GM21423 (cell line): ENCODE measurements around the gene NDST4.
A peak's percentile ranks its signal among the peaks of the same experiment; 100 is the strongest.

ENCODE experiments used
- ATAC-seq: cut with Tn5 transposase; IDR thresholded peaks from one replicate; pipeline ENCODE4 v1.9.1; 2021; ENCODE audit warnings: mild to moderate bottlenecking, moderate library complexity; ENCODE audit not compliant: unreplicated experiment

NDST4 gene

DNA sequence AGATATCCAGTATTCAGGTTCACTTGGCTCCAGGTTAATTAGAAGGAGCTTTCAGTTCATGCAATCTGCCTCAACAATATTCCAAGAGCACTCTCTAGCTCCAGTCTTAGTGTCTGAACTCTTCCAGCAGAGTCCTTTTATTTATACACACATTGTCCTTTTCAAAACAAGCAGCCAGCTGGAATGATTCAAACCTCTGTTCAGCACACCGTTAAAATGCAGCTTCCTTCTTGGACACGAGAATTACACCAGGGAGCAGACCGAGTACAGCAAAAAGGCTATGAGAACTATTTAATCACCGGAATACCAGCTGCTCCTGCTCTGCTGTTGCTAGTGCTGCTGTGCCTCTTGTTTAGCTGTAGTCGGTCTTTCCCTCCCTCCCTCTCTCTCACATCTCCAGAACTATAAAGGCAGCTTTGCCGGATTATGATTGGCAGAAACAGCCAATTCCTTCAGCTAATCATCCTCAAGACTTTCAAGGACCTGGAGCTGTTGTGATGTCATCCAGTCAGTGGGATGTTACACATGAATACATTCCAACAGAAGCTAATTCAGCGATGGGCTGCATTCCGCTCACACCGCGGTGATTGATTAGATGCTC lies at the start of gene NDST4:
Gene NDST4, minus strand, starts transcription at position 115 of the 601 bp plus-strand sequence. CDS start 36,584 bp downstream, outside the sequence.
- no peak for ATAC-seq

DNA sequence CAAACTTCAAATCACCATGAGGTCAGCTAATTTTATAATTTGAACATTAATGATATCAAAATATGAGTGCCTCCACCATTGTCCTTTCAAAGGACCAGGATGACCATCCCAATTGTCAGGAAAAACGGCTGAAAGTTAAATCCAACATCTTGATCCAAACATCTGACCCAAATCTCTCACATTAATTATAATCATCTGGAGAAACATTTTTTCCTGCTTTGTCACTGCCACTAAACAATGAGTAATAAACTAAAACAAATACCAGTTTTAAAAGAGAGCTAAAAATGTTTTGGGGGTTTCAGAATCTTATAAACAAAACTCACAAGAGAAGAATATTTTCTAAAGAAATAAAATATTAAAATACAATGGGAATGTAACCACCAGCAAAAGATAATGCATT lies 45.7 kb upstream of the NDST4 start:
- ATAC-seq = no peak

DNA sequence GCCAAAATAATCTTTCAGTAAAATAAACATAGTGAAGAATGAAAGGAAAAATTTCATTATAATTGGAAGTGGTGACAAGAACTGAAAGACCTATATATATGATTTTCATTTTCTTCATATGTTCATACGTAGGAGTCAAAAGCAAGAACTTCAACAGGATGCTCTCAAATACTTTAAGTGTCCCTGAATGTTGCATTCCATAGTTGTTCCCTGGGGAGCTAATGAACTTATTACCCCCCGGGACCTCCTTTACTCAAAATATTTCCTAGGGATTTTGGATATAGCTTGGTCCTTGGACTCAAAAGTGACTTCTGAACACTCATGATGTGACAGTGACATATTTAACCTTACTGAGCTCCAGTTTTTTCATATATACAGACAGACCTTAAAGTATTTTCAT lies 44.9 kb upstream of the NDST4 start:
- no peak for ATAC-seq

DNA sequence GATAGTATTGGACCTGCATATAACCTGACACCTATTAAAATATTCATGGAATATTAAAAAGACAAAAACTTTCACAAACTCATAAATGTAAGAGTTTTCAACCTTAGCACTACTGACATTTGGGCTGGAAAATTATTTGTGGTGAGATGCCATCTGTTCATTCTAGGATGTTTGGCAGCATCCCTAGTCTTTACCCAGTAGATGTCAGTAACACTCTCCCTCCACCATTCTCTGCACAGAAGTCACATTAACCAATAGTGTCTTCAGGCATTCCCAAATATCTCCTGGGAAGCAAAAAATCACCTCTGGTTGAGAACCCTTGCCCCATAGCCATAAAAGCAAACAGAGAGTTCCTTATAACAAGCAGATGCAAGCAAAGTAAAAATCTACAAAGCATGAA lies 41.4 kb upstream of the NDST4 start:
- no peak for ATAC-seq

DNA sequence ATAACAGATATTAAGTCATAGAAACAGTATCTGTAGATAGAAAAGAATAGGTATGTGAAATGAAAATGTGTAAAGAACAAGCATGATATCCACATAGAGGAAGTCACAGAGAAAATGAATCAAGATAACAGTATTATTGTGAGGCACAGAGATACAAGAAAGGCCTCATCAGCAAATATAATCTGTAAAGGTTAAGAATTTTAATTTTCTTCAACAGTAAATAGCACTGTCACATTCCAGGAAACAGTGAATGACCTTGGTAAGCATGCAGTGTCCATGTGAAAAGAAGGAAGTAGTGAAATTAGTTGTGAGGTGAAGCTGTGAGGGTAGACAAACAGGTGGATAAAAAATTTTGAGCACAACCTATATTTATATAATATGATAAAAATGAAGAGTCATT lies 39.5 kb upstream of the NDST4 start:
- no peak for ATAC-seq

DNA sequence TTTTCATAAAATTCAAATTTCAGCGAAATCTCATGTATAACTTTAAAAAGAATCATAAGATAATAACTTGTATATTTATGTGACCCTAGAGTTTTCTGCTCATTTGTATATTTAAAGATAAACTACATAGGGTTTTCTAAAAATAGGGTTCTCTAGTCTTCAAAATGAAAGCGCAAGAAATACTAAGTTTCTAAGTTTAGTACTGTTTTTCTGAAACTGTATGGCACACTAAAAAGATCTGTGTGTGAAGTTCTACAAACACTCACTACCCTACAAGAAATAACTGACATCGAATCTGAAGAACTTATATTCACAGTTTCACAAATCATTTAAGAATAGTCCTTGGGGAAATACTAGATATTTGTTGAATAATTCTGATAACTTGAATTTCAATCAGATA lies 38.7 kb upstream of the NDST4 start:
- ATAC-seq = no peak

DNA sequence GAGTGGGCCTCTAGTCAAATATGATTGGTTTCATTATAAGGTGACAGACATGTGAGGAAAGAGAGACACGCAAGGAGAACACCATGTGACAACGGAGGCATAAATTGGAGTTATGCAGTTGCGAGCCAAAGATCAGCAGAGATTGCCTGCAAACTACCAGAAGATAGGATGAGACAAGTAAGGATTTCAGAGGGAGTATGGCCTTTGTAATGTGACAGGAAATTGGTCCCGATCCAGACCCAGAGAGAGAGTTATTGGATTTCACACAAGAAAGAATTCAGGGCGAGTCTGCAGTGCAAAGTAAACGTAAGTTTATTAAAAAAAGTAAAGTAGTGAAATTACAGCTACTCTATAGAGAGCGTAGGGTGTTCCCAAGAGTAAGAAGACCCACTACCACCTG lies 35.7 kb upstream of the NDST4 start:
- ATAC-seq = no peak

DNA sequence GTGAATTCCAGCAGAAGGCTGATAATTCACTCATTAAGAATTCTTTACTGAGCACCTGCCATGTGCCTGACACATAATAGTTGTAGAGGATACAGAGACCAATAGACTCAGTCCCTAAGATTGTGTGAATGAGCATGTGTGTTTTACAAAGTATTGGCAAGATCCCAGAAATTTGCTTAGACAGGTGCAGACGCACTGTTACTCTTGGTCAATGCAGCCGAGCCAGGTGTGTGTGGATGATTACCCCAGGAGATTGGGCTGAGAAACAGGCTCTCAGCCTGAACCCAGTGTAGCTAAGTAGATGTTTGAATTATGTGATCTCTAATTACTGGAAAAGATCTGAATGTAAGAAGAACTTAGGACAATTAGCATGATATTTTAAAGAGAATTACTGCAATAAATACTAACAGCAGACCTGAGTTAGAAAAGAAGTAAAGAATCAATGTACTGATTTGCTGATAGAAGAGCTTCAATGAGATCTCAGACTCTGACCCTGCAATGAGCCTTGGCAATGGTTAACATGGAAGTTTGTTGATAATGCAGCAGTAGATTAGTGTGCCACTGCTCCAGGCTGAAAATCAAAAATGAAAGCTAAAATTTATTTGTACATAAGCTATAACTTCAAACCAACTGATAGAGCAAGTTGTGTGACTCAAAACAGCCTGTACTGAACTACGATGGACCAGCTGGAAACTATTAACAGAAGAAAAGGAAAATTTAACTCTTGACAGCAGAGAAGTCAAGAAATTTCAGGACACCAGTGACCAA lies 32.2 kb upstream of the NDST4 start:
- ATAC-seq = no peak

DNA sequence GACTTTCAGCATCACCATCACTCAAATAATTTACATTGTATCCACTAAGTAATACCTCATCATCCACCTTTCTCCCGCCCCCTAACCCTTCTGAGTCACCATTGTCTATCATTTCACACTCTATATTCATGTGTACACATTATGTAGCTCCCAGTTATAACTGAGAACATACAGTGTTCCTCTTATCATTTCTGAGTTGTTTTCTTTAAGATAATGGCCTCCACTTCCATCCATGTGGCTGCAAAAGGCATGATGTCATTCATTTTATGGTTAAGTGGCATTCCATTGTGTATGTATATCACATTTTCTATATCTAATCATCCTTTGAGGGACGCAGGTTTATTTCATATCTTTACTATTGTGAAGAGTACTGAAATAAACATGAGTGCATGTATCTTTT lies 14.6 kb upstream of the NDST4 start:
- ATAC-seq = no peak

DNA sequence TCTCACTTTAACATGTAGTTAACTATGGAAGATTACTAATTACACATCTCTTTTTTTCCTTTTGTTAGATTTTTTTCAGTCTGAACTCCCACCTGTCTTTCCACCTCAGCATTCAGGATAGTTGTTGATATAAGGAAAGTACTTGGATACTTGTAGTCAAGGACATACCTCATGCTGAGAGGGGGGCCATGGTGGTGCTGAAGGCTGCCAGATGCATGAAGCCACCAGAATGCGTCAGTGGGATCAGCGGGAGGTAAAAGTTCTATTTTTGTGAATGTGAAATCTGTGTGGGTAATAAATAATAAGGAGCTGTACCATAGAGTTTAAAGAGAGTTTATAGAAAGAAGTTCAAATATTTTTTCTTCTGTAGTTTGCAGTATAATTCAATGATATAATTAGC lies 13.1 kb upstream of the NDST4 start:
- no peak for ATAC-seq

DNA sequence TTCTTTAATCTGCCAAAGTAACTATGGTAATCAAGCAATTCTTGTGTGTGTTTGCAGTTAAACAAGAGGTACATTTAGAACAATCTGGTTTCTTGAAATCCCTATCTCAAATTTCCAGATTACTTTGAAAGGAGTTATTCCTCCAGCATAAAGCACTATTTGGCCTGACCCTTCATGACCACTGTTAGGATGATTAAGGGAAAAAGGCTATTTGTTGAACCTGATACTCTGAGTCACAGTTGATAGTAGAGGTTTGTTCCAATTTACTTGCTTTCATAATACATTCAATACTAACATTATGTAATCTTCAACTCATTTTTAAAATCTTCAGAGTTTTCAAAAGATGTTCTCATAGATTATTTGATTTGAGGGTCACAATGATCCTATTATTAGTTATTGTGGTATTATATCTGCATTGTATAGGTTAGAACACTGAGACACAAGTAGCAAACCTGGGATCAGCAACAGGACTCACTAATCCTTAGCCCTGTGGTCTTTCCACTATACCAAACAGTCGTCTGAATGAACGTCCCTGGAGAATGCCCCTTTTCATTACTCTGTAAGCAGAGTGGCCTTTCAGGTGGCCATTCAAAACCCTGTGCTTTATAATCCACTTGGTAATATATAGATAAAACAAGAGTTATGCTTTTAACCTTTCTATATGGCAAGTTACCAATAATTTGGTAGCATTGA lies 8.1 kb upstream of the NDST4 start:
- no peak for ATAC-seq

DNA sequence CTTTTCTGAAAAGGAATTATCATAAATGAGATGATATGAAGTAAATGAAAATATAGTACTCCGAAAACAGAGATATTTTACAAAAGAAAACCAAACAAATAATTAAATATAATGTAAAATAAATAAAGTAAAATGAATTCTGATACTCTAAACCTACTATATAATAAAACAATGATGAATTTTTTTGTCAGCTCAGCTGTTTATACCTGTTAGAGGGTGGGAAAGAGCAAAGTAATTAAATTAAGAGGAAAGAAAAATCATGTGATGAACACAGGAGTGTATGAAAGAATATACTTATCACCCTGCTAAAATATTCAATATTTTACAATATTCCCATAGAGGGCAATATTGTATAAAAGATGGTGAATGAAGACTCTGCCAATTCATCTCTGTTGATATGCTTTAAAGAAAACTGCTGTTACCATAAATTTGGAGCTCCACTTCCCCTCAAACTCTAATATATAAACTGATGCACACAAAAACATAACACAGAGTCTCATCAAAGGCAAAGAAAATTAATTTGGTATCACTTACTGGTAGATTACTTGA lies 6.5 kb upstream of the NDST4 start:
- no peak for ATAC-seq

DNA sequence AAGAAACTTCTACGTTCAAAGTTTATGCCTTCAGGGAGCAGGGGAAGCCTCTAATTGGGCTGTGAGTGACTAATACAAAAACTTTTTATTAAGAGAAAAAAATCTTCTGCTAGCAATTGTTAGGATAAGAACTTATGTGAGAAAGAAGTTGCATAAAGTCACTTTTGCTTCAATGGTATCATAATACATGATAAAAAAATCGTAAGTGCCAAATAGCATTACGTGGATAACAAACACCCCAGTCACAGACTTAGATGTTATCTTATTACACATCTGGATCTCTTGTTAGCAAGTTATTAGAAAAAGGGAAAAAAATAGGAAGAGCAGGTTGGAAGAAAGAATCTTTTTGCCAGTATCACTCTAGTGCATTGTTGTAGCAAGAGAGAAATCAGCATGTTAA lies 4.2 kb upstream of the NDST4 start:
- no peak for ATAC-seq

DNA sequence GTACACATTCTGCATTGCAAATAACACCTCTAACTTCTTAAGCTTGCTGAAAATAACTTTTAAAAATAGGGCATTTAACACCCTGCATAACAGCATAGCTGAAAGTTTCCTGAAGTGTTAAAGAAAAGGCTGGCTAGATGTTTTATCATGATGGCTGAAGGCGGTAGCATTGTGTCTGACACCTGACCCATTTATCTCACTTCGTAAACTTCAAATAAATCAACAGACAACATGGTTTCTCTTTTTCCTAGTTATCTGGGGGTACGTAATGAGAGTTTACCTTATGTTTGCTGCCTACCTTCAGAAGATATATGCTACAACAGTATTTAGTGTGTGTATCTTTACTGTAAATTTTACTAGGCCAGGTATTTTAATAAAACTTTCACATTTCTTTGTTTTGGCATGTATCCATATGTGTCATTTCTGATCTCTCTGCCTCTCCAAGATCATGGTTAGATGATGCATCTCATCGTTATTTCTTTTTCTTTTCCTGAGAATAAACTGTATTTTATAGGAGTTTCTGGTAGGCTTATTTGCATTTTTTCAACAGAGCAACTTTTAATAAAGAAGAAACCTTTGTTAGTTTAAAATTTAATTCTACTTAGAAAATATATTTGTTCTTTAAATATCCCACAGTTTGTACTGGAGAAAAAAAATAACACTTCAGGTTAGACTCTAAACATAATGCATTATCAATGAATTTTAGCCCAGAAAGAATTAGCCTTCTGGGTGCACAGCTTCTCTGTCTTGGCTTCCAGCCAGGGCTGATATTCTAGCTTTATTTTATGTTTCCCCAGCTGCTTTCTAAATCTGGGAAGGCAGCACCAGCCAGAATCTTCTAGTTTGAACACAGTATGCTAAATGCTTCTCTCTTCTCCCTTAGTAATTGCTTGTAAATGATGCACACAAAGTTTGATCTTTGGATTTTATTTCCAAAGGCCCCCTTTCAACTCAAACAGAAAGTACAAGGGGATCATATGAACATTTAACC lies 2.9 kb downstream of the NDST4 start:
- ATAC-seq = no peak

DNA sequence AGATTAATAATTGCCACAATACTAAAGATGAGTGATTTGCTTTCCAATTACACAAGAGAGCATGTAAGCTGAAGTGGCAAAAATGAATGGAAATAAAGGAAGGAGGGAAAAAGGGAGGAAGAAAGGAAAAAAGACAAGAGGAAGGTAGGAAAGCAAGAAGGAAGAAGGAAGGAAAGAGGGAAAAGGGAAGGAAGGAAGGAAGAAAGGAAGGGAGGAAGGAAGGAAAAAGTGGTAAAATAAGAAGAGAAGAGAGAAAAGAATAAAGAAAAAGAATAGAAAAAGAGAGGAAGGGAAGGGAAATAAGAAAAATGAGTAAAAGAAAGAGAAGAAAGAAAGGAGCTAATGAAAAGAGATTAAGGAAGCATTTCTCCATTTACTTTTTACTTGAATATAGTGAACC lies 4.6 kb downstream of the NDST4 start:
- ATAC-seq = no peak

DNA sequence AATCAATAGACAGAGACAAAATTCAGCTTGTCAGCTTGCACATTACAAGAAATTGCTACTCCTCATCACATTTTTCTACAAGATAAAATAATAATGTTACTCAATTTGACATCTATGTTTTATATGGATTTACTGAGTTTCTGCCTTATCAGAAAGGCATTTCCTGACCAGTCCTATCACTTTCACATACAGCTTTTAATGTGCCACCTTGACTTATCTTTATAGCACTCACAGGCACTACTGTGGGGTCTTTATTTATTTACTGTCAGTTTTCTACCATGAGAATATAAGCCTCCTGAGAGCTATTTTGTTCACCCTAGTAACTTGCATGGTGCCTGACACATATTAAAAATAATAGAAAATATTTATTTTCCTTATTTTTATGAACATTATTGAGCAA lies 6.0 kb downstream of the NDST4 start:
- no peak for ATAC-seq

DNA sequence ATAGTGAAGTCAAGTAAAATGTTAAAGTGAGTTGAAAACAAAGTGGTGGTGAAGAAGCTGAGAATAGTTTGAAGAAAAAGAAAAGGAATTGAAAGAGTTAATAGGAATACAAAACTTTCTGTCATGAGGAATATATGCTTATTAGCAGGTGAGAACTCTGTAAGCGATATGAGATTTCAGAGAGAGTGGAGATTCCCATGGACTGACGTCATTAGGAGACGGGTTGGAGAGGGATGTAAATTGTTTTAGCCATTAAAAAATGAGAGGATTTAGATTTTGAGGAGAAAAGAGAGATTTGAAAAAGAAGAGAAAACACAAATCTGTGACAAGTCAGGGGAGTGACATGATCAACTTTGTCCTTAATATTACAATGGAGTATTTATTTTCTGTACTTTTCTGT lies 11.7 kb downstream of the NDST4 start:
- ATAC-seq = no peak

DNA sequence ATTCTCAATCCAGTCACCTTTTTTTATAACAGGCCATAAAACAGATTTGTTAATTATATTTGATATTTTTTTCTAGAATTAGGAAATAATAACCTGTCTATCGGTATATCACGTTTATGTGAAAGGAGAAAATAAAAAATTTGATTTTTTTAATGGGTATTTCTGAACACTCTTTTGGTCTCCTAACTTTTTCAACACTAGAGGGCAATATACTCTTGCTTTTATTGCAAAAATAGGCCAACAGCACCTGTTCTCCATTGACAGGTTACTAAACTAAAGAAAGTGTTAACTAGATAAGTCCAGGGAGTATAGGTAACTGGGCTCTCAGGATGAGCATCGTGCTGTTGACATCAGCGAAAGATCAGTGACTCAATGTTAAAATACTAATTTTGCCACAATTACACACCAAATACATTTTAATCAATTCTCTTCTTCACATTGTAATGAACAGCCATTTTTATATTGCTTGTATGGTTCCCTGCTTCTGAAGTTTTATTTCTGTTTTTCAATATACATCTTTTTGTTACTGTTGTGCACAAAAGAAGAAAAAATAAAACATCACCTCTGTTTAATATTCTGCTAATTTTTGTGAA lies 22.8 kb downstream of the NDST4 start:
- peak; percentile 56 for ATAC-seq

DNA sequence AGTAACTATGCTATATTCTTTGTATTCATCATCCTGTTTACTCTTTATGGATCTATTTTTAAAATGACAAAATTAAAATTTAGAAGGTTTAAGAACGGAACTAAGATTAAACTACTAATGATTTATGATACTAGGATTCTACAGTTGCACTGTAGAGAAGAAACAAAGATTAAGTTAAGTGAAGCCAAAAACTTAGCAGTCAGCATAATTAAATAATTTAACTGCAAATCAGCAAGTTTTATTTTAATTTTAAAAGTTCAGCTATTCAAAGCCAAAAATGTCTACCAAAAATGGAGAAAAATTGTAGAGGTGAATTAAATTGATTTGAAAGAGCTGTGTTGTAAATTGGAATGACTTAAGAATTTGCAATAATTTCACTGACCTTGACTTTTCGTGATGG lies 30.8 kb downstream of the NDST4 start:
- no peak for ATAC-seq

DNA sequence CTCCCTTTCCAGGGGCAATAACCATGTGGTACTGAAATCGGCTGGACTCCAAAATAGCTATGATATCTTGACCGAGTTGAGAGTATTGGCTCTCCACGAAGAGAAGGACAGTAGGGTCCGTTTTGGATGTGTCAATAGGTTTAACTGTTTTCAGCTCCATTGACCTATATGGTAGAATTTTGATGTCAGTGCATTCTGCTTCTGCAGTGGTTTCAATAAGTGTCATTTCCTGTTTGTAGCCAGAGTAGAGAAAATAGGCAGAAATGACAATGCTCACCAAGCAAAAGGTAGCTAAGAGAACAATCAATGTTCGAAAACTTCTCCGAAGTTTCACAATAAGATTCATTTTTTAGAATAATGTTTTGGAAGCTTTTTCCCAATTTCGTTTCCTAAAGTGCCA lies 36.7 kb downstream of the NDST4 start:
- ATAC-seq = no peak
